ENCODE measurements around the gene MRPS18A.

- TF ChIP-seq CTCF (IDR thresholded peaks at IDR 0.05 in 4 of 5, conservative IDR thresholded peaks at IDR 0.05 in 1 of 5): no peak
- no peak for TF ChIP-seq POLR2A (IDR thresholded peaks at IDR 0.05)
Measured at GRCh38 chr6:43715056-43715788, 27.6 kb upstream of the MRPS18A start.
